ENCODE data around the gene DACH1. TPM values are rescaled to one million over a fixed set of nuclear protein-coding genes. Genes with fewer than 3 reads are reported as not detected.

The DACH1 gene
- total RNA-seq, 1 experiment from 2014 or later, result not detected

DNA sequence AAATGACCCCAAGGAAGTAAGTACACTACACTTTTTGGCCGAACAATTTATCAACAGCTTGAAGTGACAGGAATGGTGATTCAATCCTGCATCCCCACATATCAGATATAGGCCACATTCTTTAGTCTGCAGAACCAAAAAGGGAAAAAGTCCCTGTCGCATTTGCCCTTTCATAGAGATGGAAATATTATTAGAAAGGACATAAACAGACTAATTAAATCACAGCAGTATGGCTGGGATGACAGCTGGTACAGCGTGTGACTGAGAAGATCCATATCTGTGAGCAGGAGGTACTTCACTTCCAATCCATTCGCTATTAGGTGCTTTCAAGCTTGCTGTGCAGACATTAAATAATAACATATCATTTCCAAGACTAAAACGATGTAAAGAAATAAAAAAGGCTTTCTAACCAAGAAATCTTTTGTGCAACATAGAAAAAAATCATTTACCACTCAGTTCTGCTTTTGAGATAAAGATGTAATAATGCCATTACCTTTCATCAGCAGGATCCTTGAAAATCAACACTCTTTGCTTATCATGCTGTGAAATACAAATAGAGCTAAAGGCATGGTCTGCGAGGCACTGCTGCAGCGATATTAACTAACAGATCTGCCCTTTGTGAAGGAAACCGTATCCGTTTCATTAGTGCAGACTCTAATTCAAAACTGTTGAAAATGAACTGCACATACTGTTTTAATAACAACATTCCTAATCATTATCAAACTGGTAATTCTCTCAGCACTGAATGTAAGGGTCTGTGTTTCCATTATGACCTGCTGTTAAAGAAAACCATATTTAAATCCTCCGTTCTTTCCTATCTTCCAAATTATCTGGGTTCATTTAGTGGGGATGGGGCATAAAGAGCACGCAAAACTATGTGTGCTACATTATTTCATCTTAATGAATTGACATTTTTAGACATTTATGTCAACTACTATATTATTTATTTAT lies 245.6 kb downstream of the DACH1 start:
- in situ Hi-C loops (cut with HindIII; ENCODE audit: low pct_unique_long_range_greater_than_20kb, low sequenced_read_pairs), result no loop called here
- no peak for DNase-seq (ENCODE audit: low read depth)

DNA sequence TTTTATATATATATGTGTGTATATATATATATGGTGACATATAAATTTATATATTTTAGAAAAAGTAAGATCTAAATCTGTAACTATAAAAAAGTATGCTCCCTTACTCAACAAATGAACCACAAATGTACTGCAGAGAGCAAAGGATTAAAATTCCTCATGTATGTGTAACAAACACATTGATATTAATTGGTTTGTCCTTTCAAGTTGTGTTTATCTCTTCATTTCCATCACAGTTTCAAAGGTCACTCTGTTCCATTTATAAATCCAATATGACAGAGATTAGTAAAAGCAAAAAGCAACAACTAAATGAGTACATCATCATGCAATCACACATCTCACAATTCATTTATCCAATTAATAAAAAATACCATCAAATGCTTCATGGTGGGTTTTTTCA lies 247.9 kb downstream of the DACH1 start:
- no peak for DNase-seq (ENCODE audit: low read depth)
- in situ Hi-C loops (cut with HindIII; ENCODE audit: low pct_unique_long_range_greater_than_20kb, low sequenced_read_pairs), result no loop called here

DNA sequence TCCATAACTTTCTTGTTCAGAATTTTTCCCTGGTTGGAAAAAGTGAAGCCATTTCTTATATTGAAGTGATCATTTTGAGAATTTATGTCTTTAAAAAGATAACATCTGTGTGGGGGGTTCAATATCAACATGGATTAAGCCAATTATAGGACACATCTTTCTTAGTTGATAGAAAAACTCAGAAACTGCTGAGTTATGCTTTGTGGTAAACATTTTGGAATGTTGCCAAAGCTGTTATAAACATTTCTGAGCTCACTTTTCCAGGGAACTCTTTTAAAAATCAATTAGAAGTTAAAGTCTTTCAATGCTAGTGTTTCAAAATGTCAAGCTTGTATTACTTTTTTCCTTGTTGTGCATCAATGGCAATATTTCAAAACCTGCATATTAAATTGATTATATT lies 248.8 kb downstream of the DACH1 start:
- in situ Hi-C loops (cut with HindIII; ENCODE audit: low pct_unique_long_range_greater_than_20kb, low sequenced_read_pairs), result no loop called here
- no peak for DNase-seq (ENCODE audit: low read depth)

DNA sequence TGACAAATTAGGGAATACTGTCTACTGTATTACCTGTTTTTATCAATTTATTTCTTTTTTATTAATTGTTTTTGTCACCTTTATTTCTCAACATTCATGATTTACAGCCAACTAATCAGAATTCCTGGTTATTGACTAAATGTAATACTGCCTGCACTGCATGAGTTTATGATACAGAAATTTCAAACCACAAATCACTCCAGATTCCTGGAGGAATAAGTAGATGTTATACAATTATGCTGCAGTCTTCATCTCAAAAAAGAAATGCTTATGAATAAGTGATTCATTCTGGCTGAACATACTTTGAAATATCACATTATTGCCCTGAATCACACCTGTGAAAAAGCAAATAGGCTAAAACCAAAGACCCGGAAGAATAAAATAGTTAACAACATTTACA lies 249.7 kb downstream of the DACH1 start:
- no peak for DNase-seq (ENCODE audit: low read depth)
- in situ Hi-C loops (cut with HindIII; ENCODE audit: low pct_unique_long_range_greater_than_20kb, low sequenced_read_pairs), result no loop called here

DNA sequence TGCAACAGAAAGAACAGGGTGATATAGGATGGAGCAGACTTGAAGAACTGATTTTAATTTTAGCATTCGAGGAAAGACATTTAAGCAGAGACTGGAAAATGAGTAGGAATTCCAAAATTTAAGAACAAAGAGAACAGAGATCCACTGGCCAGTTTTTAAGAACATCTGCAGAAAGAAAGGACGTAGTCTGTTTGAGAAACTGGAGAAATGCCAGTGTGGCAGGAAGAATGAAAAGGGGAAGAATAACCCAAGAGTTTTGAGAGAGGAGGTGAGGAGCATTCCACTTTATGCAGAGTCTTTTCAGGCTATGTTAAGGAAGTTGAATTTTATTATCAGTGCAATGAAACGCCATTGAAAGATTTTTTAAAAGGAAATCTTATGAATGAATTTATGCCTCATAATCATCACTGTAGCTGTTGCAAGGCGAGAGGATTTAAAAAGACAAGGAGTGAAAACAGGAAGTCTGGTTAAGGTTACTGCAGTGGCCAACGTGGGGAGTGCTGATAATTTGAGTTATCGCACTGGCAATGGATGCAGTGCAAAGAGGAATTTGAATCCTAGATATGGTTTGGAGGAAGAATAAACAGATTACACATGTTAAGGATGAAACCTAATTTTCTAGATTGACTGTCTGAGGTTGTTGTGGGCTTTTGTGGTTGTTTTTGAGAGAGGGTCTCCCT lies 253.8 kb downstream of the DACH1 start:
- in situ Hi-C loops (cut with HindIII; ENCODE audit: low pct_unique_long_range_greater_than_20kb, low sequenced_read_pairs), result no loop called here
- no peak for DNase-seq (ENCODE audit: low read depth)

DNA sequence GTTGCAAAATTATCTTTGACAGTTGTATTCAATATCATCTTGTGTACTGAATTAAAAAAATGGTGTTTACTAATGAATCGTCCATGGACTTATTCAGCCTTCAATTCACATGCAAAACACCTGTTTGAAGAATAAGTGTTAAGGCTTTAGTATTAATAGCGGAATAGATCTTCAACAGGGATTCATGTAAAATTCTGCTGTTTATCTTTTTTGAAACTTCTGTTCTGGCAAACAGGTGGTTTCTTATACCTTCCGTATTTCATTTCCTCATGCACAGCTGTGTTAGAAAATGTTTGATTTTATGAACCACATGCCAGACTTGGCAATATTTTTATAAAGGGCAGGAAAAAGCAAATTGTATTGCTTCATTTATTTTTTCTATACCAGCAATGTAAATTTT lies 255.7 kb downstream of the DACH1 start:
- in situ Hi-C loops (cut with HindIII; ENCODE audit: low pct_unique_long_range_greater_than_20kb, low sequenced_read_pairs), result no loop called here

DNA sequence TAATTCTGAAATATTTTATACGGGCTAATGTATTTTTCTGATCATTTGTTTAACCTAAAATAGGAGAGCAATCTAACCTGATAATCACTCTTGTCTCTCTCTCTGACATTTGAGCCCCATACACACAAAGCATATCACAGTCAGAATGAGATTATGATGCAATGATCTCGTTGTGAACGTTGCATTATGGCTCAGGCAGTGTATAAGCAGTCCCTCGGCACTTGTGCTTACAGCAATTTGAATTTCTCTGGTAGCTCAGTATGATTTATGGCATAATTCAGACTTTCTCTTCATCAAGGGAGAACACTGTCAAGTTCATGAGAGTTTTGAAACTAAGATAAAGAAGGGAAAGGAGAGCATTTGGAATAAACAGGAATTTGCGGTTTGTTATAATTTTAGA lies 256.1 kb downstream of the DACH1 start:
- in situ Hi-C loops (cut with HindIII; ENCODE audit: low pct_unique_long_range_greater_than_20kb, low sequenced_read_pairs), result no loop called here
- no peak for DNase-seq (ENCODE audit: low read depth)

More for the DNA sequence above, 255.7 kb downstream of the DACH1 start:
- DNase-seq (ENCODE audit: low read depth), result no peak

DNA sequence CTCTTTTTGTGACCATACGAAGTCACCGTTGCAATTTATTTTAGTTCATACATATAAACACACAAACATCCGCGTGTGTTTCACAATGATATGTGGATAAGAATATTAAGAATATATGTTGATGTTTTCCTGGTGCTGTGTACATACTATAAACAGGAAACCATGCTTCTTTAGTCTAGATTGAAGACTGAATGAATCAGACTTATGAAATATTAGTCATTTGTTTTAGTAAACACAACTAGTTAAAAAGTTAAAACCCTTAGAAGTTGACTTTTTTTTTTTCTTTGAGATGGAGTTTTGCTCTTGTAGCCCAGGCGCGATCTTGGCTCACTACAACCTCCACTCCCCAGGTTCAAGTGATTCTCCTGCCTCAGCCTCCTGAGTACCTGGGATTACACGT lies 257.7 kb downstream of the DACH1 start:
- in situ Hi-C loops (cut with HindIII; ENCODE audit: low pct_unique_long_range_greater_than_20kb, low sequenced_read_pairs), result no loop called here

DNA sequence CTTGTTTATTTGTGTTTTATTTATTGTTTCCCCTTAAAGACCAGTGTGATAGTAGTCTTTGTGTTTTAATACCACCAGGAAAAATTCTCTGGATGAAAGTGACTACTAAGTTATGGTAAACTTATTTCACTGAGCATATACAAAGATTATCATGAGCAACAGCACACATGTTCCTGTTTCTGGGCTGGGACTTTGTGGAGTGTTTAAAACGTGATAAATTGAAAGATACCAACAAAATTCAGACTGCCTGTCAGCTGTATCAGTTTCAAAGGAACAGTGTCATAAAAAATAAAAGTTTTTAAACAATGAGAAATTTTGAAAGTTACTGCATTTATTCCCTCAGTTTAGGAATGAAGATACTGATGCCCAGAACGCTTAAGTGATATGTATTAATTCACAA lies 259.4 kb downstream of the DACH1 start:
- DNase-seq (ENCODE audit: low read depth), result no peak
- in situ Hi-C loops (cut with HindIII; ENCODE audit: low pct_unique_long_range_greater_than_20kb, low sequenced_read_pairs), result no loop called here

More for the DNA sequence above, 257.7 kb downstream of the DACH1 start:
- DNase-seq (ENCODE audit: low read depth), result no peak

DNA sequence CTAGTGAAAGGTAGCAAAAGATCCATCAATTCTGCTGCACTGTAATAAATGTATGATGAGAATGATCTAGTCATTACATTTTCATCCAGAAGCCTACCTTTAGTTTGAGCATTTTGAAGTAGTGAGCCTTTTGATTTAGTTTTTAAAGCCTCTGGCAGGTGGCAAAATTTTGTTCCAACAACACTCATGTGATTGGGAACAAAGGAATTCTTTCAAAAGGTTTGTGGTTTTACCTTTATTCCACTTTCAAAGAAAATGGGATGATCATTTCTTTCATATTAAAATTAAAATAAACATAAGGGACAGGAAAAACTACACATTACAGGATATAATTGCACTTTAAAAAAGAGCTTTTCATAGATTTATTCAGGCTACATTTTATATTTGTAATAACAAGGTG lies 260.2 kb downstream of the DACH1 start:
- DNase-seq (ENCODE audit: low read depth), result no peak
- in situ Hi-C loops (cut with HindIII; ENCODE audit: low pct_unique_long_range_greater_than_20kb, low sequenced_read_pairs), result no loop called here

DNA sequence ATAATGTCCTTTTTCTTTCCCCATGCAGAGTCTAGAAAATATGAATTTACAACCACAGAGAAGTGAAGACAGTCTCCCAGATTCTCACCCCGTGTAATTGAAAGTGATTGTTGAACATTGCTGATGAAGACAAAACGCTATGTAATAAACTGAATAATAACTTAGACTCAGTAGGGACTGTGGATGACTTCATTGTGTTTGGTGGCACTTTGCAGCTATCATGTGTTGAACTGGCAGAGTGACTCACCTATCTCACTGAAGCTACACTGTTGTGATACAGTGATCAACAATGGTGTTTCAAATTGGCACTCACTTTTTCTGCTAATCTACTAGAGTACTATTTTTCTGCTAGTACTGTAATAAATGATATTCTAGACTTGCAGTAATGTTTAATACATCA lies 261.3 kb downstream of the DACH1 start:
- in situ Hi-C loops (cut with HindIII; ENCODE audit: low pct_unique_long_range_greater_than_20kb, low sequenced_read_pairs), result no loop called here
- no peak for DNase-seq (ENCODE audit: low read depth)

DNA sequence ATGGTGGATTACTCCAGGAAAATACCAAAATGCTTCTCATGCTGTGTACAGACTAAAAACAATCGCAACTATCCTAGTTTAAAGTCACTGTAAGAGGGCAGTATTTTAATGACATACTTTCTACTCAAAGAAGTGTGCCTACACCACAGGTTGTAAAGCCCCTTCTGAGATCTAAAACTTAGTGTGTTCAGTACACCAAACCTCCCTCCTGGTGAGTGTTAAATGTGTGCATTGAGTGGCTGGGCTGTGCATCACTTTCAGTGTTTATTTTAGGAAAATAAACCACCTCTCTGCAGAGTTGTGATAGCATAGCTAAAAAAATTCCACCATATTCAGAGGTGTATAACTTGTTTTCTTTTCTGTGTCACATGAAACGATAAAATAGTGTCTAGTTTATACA lies 263.7 kb downstream of the DACH1 start:
- in situ Hi-C loops (cut with HindIII; ENCODE audit: low pct_unique_long_range_greater_than_20kb, low sequenced_read_pairs), result no loop called here
- DNase-seq (ENCODE audit: low read depth), result no peak

DNA sequence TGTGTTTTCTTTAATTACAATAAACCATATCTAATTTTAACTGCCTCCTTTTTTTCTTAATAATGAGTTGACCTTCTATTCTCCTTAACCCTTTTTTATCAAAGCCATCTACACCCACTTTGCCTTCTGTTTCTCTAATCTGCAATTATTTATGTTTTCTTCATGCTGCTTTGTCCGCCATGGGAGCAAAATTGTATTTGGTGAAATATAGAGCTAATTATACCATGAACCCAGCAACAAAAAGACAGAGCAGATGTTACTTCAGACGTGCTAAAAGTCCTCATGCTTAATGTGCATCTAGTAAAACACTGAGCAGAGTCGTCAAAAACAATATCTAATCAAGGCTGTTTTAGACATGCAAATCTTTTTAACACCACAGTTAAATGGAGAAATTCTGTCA lies 264.7 kb downstream of the DACH1 start:
- in situ Hi-C loops (cut with HindIII; ENCODE audit: low pct_unique_long_range_greater_than_20kb, low sequenced_read_pairs), result no loop called here
- no peak for DNase-seq (ENCODE audit: low read depth)

DNA sequence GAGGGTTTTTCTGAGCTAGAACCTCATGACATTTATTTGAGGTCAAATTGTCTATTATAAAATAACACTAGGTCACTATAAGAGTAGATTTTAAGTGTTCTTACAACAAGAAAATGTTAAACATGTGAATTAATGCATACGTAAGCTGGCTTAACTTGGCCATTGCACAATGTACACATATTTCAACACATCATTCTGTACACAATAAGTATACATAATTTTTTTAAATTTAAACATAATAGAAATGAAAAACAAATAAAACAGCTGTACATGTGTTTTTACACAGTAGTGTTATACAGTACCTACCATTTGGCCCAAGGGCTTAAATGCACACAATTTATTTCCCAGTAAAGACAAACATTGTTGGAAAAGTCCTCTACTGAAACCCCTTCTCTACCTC lies 269.9 kb downstream of the DACH1 start:
- in situ Hi-C loops (cut with HindIII; ENCODE audit: low pct_unique_long_range_greater_than_20kb, low sequenced_read_pairs), result no loop called here
- no peak for DNase-seq (ENCODE audit: low read depth)

DNA sequence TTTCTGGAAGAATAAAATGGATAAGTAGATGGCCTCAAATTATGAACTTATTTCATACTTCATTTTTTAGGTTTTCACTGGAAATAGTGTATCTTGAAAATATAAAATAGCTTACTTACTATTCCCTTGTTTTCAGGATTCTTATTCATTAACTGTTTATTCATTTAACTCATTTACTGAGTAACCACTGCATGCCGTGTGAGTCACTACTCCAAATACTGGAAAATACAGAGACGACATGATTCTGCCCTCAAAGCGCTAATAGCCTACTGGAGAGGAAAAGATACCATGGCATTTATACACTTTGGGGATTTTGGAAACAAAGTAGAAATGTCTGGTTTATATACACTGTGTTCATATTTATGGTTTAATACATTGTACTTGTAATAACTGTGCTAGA lies 270.9 kb downstream of the DACH1 start:
- in situ Hi-C loops (cut with HindIII; ENCODE audit: low pct_unique_long_range_greater_than_20kb, low sequenced_read_pairs), result no loop called here
- DNase-seq (ENCODE audit: low read depth), result no peak

DNA sequence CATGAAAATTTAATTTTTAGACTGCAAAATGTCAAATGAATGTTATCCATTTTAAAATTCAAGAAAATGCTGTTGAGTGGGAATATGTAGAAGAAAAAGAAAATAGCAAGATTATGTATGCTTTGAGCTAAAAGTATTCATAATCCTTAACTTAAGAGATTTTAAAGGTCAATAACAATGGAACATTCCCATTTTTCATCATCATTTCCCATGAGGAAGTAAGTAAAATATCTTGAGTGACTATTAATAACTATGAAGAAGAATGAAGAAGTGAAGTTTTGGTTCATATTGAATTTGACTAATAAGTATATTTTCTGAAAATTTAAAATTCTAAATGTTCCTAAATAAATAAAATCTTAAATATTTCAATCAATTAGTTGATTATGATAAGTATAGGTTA lies 273.4 kb downstream of the DACH1 start:
- in situ Hi-C loops (cut with HindIII; ENCODE audit: low pct_unique_long_range_greater_than_20kb, low sequenced_read_pairs), result no loop called here
- no peak for DNase-seq (ENCODE audit: low read depth)

DNA sequence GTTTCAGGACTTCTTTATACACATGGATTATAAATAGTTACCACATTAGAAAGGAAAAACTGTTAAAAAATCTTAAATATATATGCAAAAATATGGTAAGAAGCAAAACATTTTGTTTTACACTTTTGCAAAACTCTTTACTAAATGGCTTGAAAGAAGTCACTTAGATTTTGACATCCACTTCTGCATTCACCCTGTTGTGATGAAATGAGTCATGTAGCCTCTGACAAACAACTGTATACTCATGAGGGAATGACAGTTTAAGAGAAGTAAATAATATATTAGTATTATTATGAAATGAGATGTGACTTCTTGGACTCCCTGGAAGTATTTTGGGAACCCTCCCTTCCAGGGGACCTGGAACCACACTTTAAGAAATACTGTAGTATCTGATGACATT lies 275.6 kb downstream of the DACH1 start:
- no peak for DNase-seq (ENCODE audit: low read depth)
- in situ Hi-C loops (cut with HindIII; ENCODE audit: low pct_unique_long_range_greater_than_20kb, low sequenced_read_pairs), result no loop called here

DNA sequence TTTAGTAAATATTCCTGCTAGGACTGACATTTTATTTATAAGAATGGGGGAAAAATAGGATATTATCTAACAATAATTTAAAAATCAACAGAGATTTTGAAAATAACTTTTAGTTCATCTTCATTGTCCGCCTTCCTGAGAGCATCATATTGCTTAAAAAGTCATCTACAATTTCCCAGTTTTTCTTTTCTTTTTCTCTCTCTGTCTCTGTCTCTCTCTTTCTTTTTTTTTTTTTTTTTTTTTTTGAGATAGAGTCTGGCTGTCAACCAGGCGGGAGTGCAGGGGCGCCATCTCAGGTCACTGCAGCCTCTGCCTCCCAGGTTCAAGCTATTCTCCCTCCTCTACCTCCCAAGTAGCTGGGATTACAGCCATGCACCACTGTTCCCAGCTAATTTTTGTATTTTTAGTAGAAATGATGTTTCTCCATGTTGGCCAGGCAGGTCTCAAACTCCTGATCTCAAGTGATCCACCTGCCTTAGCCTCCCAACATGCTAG lies 276.3 kb downstream of the DACH1 start:
- in situ Hi-C loops (cut with HindIII; ENCODE audit: low pct_unique_long_range_greater_than_20kb, low sequenced_read_pairs), result no loop called here
- DNase-seq (ENCODE audit: low read depth), result no peak

DNA sequence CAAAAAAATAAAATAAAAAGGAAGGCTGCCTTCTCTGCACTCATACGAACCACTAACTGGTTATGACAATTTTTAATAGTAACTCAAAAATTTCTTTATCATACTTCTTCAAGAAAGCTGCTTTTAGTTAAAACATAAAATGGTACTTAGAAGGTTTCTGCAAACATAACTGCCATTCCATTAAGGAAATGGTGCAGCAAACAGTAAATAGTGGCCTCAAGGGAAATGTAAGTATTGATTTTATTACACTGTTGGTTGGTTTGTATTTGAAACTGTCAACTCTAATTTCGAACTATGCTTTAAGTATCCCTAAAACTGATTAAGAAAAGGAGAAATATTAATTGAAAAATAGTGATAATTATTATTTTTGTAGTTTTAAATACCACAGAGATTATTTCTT lies 278.0 kb downstream of the DACH1 start:
- no peak for DNase-seq (ENCODE audit: low read depth)
- in situ Hi-C loops (cut with HindIII; ENCODE audit: low pct_unique_long_range_greater_than_20kb, low sequenced_read_pairs), result no loop called here

Measured in Caki2 (cell line).